GM21515 (cell line): Measurements from ENCODE around the gene AMOTL2.

Source experiments
- ATAC-seq: cut with Tn5 transposase; IDR thresholded peaks from one replicate; pipeline ENCODE4 v1.9.1; 2021; ENCODE audit not compliant: unreplicated experiment

AMOTL2 gene

GRCh38 chr3:134374105-134374790, at the start of gene AMOTL2:
AMOTL2 (minus strand) TSS chr3:134374447; CDS start chr3:134371433, 3,014 bp downstream.
- peak; percentile 35 for ATAC-seq

- no peak for ATAC-seq
These were observed 48.9 kb upstream of the AMOTL2 start for GRCh38 chr3:134423153-134423552.

- ATAC-seq, result no peak
These were observed 45.7 kb upstream of the AMOTL2 start for GRCh38 chr3:134419960-134420321.

GRCh38 chr3:134419214-134419959, 45.1 kb upstream of the AMOTL2 start:
- no peak for ATAC-seq

- ATAC-seq, result no peak
These were observed 34.8 kb upstream of the AMOTL2 start for GRCh38 chr3:134409041-134409440.

GRCh38 chr3:134407239-134407625, 33.0 kb upstream of the AMOTL2 start:
- no peak for ATAC-seq

- no peak for ATAC-seq
These were observed 32.3 kb upstream of the AMOTL2 start for GRCh38 chr3:134406331-134407238.

GRCh38 chr3:134404366-134404885, 30.2 kb upstream of the AMOTL2 start:
- no peak for ATAC-seq

- ATAC-seq, result no peak
These were observed 23.5 kb upstream of the AMOTL2 start for GRCh38 chr3:134397755-134398154.

- no peak for ATAC-seq
These were observed 20.9 kb upstream of the AMOTL2 start for GRCh38 chr3:134395103-134395502.

- no peak for ATAC-seq
These were observed 20.1 kb upstream of the AMOTL2 start for GRCh38 chr3:134394380-134394779.

GRCh38 chr3:134393074-134393473, 18.8 kb upstream of the AMOTL2 start:
- no peak for ATAC-seq

- ATAC-seq, result no peak
These were observed 18.2 kb upstream of the AMOTL2 start for GRCh38 chr3:134392336-134392983.

GRCh38 chr3:134389865-134390264, 15.6 kb upstream of the AMOTL2 start:
- no peak for ATAC-seq

- no peak for ATAC-seq
These were observed 14.7 kb upstream of the AMOTL2 start for GRCh38 chr3:134388788-134389485.

- no peak for ATAC-seq
These were observed 14.0 kb upstream of the AMOTL2 start for GRCh38 chr3:134388292-134388691.

- no peak for ATAC-seq
These were observed 13.0 kb upstream of the AMOTL2 start for GRCh38 chr3:134387293-134387692.

GRCh38 chr3:134384963-134385362, 10.7 kb upstream of the AMOTL2 start:
- no peak for ATAC-seq

GRCh38 chr3:134381831-134382442, 7.7 kb upstream of the AMOTL2 start:
- no peak for ATAC-seq

GRCh38 chr3:134381076-134381475, 6.8 kb upstream of the AMOTL2 start:
- no peak for ATAC-seq
